A204.1 (cell line): ENCODE data around the gene SLN.

ENCODE experiments used
- FAIRE-seq: peaks from 2 replicates; lab custom pipeline; 2012; peaks lifted over from hg19 to GRCh38; lab: Jason Lieb, UNC

SLN gene

DNA sequence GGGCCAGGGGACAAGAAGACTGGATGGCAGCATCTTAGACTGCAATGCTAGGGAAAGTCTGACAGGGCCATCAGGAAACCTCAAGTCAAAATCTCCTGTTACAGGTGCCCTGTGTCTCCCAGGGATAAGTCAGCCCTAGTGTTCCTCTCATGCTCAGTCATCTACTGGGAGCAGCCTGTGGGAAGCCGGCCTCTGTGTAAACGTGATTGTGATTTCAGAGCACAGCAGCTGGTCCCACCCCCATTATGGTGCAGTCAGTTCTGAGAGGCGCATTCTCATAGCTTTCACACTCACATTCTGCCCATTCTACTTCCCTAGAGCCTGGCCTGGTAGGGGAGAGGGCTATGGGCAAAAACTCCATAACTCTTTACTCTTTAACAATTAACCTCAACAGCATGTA lies 7.2 kb upstream of the SLN start:
- no peak for FAIRE-seq

DNA sequence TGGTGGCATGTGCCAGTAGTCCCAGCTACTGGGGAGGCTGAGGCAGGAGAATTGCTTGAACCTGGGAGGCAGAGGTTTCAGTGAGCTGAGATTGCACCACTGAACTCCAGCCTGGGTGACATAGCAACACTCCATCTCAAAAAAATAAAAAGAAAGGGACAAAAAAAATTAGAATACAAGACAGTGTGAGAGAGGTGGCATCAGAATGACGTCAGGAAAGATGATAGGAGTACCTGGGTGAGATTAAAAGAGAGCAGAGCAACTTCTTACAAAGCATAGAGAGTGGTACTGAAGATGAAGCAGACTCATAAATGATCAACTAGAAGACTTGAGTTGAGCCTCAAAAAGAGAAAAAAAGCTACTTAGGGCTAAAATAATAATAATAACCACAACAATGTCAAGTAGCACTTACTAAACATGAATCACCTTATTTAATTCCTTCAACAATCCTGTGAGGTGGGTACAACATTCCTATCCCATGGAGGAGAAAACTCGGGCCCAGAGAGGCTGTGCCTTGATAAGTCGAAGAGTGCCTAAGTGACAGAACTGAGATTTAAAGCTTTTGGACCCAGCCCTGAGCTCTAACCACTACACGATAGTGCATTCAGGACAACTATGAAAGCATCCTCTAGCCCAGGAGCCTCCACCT lies 5.2 kb upstream of the SLN start:
- FAIRE-seq = no peak

DNA sequence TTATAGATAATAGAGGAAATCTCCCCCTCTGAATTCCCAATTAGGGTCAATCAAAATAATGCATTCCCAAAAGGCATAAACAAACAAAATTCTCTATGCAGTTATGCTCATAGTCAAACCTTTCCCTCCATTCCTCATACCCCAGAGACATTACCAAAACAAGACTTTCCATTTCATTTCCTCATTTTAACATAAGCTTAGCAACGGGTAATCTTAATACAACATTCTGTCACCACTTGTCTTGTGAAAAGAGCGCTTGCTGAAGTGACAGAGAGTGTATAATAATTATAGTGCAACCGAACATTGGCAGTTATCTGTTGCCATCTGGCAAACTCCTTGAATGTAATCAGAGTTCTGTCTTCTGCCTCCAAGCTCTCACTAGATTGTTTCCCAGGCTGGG lies 1.2 kb upstream of the SLN start:
- FAIRE-seq = no peak

DNA sequence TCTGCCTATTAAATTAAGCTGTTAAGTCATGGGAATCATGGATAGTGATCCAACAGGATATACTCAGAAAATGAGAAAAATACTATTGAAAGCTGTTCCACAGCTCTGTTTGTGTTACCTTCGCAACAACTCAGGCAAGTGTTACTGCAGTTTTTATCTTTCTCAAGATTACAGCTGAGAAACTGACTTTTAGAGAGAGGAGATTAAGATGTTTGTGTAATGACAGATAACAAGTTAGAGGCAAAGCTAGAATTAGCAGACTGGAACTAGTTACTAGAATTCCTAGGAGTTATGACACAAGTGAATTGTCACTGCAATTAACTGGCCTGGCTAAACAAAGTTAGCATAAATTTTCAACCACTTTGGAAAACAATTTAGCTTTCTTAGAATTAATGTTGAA lies 1.6 kb downstream of the SLN start:
- no peak for FAIRE-seq

DNA sequence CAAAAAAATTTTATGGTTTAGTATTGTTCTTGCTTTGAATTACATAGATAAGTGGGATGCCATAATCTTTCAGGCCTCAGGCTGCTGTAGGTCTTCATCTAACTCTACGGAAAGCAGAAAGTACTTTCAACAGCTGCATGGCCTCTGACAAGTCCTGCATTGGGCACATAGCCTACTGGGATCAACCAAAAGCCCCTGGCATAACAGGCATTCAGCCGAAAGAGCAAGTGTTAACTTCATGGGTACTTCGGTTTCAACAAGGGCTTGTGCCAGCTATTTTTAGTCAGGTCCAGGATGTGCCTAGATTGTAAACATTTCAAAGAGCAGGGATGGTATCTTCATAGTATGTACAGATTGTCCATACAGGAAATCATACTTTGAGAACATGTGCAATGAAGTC lies 3.1 kb downstream of the SLN start:
- FAIRE-seq = no peak

DNA sequence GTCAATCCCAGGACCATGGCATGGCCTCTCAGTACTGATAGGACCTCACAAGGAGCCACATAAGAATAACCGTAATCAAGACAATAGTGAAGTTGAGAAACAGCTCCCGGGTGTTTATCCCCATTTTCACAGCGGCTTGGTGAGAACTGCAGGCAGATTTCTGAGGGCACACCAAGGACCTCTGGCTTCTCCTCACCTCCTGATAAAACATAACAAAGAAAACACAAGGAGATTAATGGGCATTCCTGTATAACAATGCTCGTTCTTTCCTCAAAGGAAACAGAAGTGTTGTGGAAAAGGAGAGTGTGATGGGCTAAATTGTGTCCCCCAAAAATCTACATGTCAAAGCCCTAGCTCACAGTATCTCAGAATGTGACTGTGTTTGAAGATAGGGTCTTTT lies 4.0 kb downstream of the SLN start:
- no peak for FAIRE-seq

DNA sequence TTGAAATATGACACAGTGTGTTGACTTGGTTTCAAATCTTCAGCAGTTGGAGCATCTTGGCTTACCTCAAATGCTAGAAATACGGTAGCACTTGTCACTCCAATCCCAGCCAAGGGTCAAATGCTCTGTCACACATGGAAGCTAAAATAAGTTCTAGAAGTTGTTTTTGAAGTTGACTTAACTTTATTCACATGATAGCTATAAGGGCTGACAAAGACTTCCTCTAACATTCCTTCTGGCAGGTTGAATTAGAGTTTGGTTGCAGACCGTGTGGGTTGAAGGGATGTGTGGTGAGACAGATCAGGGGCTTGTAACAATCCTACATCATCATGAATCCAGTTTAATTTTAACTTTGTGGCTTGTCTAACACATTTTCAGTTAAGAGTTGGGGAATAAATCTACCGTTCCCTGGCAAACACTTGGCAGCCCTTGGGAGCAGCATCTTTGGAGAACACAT lies 4.6 kb downstream of the SLN start:
- no peak for FAIRE-seq

DNA sequence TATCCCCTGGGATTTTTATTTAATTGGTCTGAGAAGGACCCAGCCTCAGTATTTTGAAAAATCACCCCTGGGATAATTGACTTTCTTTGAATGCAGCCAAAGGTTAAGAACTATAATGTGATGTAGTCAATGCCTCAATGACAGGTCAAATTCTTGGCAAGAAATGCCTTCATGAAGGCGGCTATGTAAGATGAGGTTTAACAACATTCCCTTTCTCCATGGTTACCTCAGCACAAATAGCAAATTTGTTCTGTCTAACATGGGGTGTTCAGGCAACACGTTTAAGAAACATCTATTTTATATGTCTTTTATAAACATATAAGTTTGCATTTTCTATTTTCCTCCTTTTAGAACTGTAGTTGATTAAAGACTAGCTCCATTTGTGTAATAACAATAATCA lies 5.3 kb downstream of the SLN start:
- no peak for FAIRE-seq

DNA sequence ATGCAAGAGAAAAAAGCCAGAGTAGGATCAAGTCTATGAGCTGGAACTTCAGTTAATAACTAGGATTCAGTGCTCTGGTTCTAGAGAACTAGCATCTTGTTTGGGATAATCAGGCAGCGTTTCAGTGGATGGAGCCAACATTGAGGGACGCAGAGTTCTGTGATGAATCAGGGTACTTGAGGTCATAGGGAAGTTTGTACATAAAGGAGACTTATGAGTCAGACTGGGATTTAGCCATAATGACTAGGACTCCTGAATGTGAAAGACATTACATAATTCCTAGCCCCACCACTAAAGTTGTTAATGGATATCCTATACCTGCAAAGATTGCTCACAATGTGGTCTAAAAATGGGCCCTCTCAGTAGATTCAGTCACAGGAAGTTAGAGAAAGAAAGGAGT lies 6.8 kb downstream of the SLN start:
- no peak for FAIRE-seq

DNA sequence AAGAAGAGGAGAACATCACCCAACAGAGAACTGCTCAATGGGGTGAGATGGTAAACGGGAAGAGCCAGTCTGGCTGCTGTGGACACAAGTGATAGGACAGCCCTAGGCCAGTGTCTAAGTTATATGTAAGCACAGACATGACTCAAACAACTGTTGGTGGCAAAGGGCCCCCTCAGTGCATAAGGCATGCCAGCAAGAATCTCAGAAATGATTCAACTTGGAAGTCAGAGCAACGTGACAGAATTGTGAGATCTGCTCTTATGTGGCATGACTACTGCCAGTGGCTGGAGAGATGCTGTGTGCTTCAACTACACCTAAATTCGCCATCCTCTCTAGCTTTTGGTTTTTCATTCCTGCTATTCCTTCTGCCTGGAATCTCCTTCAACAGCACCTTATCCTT lies 7.4 kb downstream of the SLN start:
- FAIRE-seq = no peak

DNA sequence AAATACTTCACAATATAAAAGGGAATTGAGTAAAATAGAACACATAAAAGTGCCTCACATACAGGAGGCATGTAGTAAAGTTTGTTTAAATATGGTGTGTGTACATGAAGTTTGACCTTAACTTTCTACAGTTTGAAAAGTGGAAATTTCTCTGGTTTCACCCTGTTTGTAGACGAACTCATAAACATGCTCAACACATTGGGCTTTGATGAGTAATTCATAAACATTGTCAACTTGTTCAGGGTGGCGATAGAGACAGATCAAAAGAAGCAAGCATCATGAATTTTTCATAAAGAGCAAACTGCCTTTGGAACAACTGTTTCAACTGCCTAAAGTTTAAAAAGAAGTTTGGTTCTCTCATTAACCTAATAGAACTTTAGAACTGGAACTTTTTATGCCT lies 9.1 kb downstream of the SLN start:
- no peak for FAIRE-seq

DNA sequence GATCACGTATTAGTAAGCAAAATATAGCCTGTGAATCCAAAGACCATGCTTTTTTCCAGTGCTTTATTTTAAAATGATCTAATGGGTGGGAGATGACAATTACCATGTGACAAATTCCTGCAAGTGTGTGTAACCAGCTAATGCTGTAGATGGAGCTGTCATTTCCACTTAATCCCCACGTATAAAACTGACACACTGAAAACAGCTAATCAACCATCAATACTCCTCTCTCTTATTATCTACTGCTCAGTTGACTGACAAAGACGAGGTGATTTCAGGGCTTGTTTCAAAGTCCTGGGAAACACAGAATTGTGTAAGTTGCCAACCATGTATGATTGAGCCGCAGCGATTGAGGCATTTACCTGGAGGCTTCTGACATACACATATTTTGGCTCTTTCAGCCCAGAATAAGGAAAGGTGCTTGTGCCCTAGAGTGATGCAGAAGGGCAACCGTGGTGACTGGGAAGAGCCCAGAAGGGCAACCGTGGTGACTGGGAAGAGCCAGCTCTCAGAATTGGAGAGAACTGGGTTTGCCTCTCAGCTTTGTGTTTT lies 9.7 kb downstream of the SLN start:
- no peak for FAIRE-seq

DNA sequence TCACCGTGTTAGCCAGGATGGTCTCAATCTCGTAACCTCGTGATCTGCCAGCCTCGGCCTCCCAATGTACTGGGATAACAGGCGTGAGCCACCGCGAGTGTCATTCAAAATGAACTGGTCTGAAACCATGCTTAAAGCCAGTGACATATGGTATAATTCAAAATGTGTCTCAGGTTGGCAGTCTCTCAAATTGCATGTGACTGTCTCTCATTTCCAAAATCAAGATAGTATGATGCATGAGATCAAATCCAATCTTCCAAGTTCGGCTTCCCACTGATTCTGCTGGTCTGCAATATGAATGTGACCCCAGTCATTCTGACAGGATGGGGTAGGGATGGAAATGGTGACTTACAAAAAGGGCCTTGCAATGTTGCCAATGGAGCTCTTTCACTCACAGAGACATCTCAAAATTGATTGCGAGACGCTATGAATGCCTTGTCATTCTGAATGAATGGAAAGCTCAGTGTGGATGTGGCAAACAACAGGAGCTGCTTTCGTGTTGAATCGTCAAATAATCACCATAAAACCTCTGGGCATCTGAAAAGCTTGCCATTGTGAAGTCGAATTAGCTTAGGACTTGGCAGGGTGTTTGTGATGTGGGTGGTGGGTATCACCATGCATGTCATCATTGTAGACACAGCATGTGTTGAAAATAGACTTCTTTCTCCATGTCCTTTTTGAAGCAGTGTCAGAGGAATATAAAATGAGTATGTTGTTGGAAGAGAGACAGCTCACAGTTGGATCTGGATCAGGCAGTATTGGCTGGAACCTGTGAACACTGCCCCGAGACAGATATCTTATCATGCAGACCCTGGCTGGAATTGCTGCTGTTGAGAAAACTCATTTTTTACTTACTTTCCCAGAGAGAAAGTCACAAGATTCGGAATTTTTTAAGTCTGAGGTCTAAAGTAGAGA lies 12.2 kb downstream of the SLN start:
- no peak for FAIRE-seq

DNA sequence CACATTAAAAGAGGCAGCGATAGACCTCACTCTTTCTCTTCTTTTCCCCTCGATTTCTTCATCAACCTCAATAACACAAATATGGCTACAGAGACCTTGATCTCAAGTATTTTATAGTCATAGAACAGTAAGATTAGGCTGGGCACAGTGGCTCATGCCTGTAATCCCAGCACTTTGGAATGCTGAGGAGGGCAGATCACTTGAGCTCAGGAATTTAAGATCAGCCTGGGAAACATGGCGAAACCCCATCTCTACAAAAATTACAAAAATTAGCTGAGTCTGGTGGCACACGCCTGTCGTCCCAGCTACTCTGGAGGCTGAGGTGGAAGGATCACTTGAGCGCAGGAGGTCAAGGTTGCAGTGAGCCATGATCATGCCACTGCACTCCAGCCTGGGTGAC lies 14.6 kb downstream of the SLN start:
- no peak for FAIRE-seq

DNA sequence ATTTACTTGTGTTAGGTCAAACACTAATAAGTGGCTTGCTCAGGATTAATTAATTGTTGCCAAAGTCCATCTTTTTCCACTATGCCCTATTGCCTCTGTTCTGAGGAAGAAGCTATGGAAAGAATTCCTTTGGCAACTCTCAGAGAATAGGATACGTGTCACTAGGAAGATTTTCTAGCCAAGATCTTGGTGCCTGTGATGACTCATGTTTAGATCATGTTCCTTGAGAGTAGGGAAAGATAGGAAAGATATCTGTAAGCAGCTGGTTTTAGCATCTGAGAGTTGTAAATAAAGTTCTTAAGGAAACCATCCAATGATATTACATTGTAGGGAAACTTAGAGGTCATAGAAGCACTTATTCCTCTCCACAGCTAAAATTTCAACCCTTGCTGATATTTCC lies 15.7 kb downstream of the SLN start:
- no peak for FAIRE-seq

DNA sequence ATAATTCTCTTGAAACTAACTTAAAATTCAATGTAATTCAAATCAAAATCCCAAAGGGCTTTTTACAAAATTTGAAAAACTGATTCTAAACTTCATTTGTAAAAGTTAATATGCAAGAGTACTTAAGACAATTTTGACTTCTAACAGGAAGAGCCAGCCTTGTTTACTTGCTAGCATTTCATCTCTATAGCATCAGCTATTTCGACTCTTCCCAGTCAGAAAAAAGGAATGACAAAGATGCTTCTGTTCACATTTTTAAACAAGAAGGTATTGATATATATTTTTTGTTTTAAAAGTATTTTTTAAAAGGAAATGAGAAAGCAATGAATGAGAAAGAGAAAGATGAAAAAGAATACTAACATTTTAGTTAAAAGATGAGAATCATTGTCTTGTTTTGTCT lies 16.4 kb downstream of the SLN start:
- no peak for FAIRE-seq

DNA sequence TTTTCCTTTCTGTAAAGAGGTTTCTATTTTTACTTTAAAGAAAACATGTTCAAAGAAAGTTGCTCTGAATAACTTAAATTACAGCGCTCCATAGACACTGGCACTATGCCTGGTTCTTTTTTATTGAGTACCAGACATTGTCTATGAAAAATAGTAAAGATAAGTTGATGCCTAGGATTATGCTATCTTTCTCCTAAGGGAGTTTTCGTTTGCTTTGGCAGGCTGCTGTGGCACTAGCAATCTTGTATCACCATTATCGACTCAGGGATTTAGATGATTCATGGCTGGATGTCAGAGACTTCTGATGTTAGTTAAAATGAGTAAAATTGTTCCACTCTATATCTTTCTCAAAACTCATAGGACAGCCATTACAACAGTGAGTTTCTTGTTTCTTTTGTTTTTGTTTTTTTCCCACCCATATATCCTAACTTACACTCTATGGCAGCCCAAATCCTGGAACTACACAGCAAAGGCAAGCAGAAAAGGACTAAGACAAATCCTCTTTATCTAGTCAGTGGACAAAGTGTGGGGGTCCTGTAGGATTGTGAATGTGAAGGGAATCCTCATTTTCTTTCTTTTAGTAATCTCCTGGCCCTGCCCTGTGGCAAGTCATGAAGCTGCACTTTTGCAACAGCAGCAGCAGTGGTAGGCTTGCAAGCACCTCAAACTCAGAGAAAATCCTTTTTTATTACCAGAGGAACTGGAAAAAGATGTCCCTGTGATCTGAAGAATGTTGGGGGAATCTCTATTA lies 20.7 kb downstream of the SLN start:
- no peak for FAIRE-seq

DNA sequence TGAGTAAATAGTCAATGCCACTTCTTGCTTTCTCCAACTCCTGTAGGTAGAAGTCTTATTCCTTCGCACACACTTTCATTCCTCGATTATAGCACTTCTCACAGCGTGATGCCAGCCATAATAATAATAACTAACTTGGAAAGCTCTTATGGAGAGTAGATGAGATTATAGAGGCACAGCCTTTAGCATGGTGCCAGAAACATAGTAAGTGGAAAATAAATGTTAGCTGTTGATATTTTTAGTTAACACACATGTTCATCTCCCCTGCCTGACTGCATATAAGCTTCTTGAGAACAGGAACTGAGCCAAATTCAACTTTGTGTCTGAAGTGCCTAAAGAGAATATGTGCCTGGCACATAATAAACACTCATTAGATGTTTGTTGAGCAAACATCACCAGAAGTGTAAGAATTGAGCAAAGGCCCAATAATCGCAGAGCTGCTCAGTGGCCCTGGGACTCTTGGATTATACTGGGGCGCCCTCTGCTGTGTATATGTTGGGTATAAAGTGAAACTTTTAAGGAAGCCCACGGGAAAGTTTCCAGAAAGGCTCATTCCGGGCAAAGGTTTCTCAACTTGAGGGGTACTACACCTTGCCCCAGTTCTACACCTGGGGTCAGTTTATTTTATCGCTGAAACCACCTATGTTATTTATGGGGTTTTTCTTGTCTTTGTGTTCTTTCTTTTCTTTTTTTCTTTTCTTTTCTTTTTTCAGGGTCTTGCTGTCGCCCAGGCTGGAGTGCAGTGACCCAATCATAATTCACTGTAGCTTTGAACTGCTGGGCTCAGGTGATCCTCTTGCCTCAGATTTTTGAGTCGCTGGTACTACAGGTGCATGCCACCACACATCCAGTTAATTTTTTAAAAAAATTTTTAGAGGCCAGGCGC lies 22.3 kb downstream of the SLN start:
- FAIRE-seq = peak; percentile 89

DNA sequence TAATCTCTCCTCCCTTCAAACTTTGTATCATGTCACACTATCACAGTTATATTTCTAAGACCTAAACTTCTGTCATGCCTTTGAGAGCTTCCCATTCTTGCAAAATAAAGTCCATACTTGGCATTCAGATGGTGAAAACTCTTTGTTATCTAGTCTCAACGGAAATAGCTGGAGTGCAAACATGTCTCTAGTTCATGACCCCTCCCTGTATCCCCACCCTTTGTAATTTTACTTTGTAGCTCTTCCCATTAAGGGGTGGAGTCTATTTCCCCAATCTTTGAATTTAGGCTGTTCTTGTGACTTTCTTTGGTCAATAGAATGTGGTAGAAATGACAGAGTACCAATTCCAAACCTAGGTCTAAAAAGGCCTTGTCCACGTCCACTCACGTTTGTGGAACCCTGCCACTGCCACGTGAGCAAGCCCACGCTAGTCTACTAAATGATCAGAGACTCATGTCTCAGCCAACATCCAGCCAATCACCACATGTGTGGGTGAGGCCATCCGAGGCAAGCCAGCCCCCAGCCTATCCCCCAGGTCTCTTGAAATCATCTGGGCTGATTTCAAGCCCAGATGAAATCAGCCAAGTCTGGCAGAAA lies 23.4 kb downstream of the SLN start:
- no peak for FAIRE-seq

DNA sequence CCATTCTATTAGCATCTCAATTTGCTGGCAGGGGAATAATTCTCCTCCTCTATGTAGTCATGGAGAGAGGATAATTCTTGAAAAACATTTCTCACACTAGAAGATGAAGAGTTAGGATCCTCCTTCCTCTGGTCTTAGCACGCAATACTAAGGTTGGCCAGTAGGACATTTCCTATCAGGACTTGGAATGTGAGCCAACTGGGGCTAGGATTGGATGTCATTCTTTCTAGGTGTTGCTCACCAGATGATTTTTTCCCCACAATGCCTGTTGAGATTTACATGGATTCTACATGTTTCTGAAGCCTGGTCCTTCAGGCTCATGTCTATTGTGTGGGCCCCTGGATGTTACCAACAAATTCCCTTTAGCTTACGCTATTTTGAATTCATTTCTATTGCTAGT lies 28.0 kb downstream of the SLN start:
- FAIRE-seq = no peak

DNA sequence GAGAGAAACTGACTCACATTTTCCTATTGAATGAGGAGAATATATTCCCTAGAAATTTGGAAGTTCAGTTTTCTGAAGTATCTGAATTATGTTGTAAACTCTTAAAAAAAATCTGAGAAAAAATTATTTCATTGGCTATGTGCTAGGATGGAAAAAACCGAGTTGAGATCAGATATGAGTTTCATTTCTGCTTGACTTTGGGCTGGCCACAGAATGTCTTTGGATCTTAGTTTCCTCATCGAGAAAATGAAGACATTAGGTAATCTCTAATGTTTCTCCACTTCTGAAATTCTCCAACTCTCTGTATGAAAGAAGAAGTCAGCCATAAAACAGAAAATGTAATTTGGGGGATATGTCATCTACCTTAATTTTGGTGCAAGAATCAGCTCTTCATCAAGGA lies 28.8 kb downstream of the SLN start:
- no peak for FAIRE-seq
